ENCODE measurements around the gene SH3BP4. TPM values are rescaled to one million over a fixed set of nuclear protein-coding genes. Genes with fewer than 3 reads are reported as not detected.

Gene SH3BP4
- total and polyA plus RNA-seq, 2 of the 13 experiments (the other 11 are each of a cell fraction or from before 2014, with no cell fraction given): 34.6 to 99.1 TPM

GRCh38 chr2:234998404-234999211 is 46.8 kb downstream of the SH3BP4 start (continued):
- TF ChIP-seq ZNF513 (CRISPR knock-in tag; conservative IDR thresholded peaks at IDR 0.05) (no peak), ZXDC (CRISPR knock-in tag; IDR thresholded peaks at IDR 0.05) (peak; percentile 47; the same call in 1 of the 2 replicates), ZNF674 (CRISPR knock-in tag; IDR thresholded peaks at IDR 0.05; ENCODE audit: low read depth) (no peak), ZNF20 (CRISPR knock-in tag; IDR thresholded peaks at IDR 0.05) (no peak), MATR3 (CRISPR knock-in tag; IDR thresholded peaks at IDR 0.05) (no peak), TBL1XR1 (IDR thresholded peaks at IDR 0.05; ENCODE audit: borderline replicate concordance, low read length, partially characterized antibody) (no peak), TRAFD1 (CRISPR knock-in tag; IDR thresholded peaks at IDR 0.05; ENCODE audit: borderline replicate concordance) (no peak), ZNF460 (CRISPR knock-in tag; IDR thresholded peaks at IDR 0.05; ENCODE audit: borderline replicate concordance) (no peak), ZNF263 (CRISPR knock-in tag; IDR thresholded peaks at IDR 0.05) (no peak), PAF1 (CRISPR knock-in tag; IDR thresholded peaks at IDR 0.05) (no peak), RFXANK (CRISPR knock-in tag; IDR thresholded peaks at IDR 0.05) (no peak), NFKBIZ (CRISPR knock-in tag; IDR thresholded peaks at IDR 0.05) (no peak; the same call in 1 of the 2 replicates), ZNF503 (CRISPR knock-in tag; IDR thresholded peaks at IDR 0.05) (no peak), TEF (CRISPR knock-in tag; IDR thresholded peaks at IDR 0.05) (no peak), ATF4 (CRISPR knock-in tag; IDR thresholded peaks at IDR 0.05) (0 out of 4 replicates have a peak, but pooled peaks of 1 of the 2 experiments have one; percentile 40), SP5 (CRISPR knock-in tag; IDR thresholded peaks at IDR 0.05; ENCODE audit: borderline replicate concordance, low read depth) (peak; percentile 61)
- TF ChIP-seq, protein P1, sequence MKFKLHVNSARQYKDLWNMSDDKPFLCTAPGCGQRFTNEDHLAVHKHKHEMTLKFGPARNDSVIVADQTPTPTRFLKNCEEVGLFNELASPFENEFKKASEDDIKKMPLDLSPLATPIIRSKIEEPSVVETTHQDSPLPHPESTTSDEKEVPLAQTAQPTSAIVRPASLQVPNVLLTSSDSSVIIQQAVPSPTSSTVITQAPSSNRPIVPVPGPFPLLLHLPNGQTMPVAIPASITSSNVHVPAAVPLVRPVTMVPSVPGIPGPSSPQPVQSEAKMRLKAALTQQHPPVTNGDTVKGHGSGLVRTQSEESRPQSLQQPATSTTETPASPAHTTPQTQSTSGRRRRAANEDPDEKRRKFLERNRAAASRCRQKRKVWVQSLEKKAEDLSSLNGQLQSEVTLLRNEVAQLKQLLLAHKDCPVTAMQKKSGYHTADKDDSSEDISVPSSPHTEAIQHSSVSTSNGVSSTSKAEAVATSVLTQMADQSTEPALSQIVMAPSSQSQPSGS (CRISPR knock-in tag; IDR thresholded peaks at IDR 0.05): peak; percentile 57; the same call in 1 of the 2 replicates

Measured in HepG2 (cell line).